Suprapubic skin (tissue), 4 donors: Measurements from ENCODE around the gene RAET1E. TPM values are rescaled to one million over a fixed set of nuclear protein-coding genes. Genes with fewer than 3 reads are reported as not detected.
A peak's percentile ranks its signal among the peaks of the same experiment; 100 is the strongest.

ENCODE experiments used
- DNase-seq, 2 donors: peaks; one replicate each; pipeline ENCODE4 v3.0.0-alpha.2; 2019; ENCODE audit warnings: low spot score in 2 of 2
- H3K27ac ChIP-seq: fragments of 200-600 bp; sonication (generic); one replicate; pipeline ENCODE4 v1.5.1; 2019
- H3K27me3 ChIP-seq: fragments of 200-600 bp; sonication (generic); one replicate; pipeline ENCODE4 v1.5.1; 2019
- H3K36me3 ChIP-seq: fragments of 200-600 bp; sonication (generic); one replicate; pipeline ENCODE4 v1.5.1; 2019
- H3K4me1 ChIP-seq: fragments of 200-600 bp; sonication (generic); one replicate; pipeline ENCODE4 v1.5.1; 2019
- H3K4me3 ChIP-seq: fragments of 200-600 bp; sonication (generic); one replicate; pipeline ENCODE4 v1.5.1; 2019; ENCODE audit warnings: mild to moderate bottlenecking
- H3K9me3 ChIP-seq: fragments of 200-600 bp; sonication (generic); one replicate; pipeline ENCODE4 v1.5.1; 2019
- CTCF ChIP-seq, 2 donors: fragments of 200-600 bp in 1 of 2; fragments of 450-650 bp in 1 of 2; sonication (generic) in 1 of 2; IDR thresholded peaks; one replicate each; pipeline ENCODE4 v1.5.1; 2016 to 2019; ENCODE audit warnings: antibody characterized with exemption in 2 of 2, mild to moderate bottlenecking in 1 of 2, moderate library complexity in 1 of 2
- EP300 ChIP-seq: sonication (generic); formaldehyde crosslinking; IDR thresholded peaks from one replicate; pipeline ENCODE4 v1.6.1; 2017; ENCODE audit warnings: antibody characterized with exemption
- POLR2A ChIP-seq, 2 donors: fragments of 450-650 bp; IDR thresholded peaks; one replicate each; pipeline ENCODE4 v1.6.1; 2017; ENCODE audit warnings: antibody characterized with exemption in 2 of 2, mild to moderate bottlenecking in 2 of 2, moderate library complexity in 2 of 2
- POLR2AphosphoS5 ChIP-seq, 3 donors: sonication (generic); formaldehyde crosslinking; IDR thresholded peaks; one replicate each; pipeline ENCODE4 v1.6.1; 2017; ENCODE audit warnings: antibody characterized with exemption in 3 of 3
- WGBS: methylation state at CpG from one replicate; pipeline ENCODE4 v1.1.5; 2018; 5-methylcytosine and 5-hydroxymethylcytosine counted together
- total RNA-seq, 4 donors: library from RNA; depleted of rRNA; stranded (reverse); fragments of >200 nt; gene quantifications; one replicate each; pipeline ENCODE4 v1.1.0, GENCODE V29; 2016

Gene RAET1E
- total RNA-seq, 4 donors from 2014 or later = 14.4 to 46.8 (median 22.8) TPM

GRCh38 chr6:149899926-149900619 lies 2.2 kb upstream of the RAET1E start:
- Histone ChIP-seq H3K9me3 (no peaks in the 10 kb centered on the region), H3K36me3 (no peaks in the 10 kb centered on the region), H3K27ac (peak overlapping the region; percentile 75), H3K4me3 (no peak overlapping the region), H3K4me1 (peaks cover 58% of the 10 kb centered on the region), H3K27me3 (no peaks in the 10 kb centered on the region)
- TF ChIP-seq POLR2AphosphoS5 (IDR thresholded peaks at IDR 0.05) = no peak
- WGBS = 63% methylated on average over 7 of the region's 7 CpGs
- DNase-seq = peak; percentile 56 to 65

- peak; percentile 45 to 53 for DNase-seq
- Histone ChIP-seq H3K4me3 (no peak overlapping the region), H3K27me3 (no peaks in the 10 kb centered on the region), H3K4me1 (peaks cover 64% of the 10 kb centered on the region), H3K9me3 (no peaks in the 10 kb centered on the region), H3K36me3 (no peaks in the 10 kb centered on the region), H3K27ac (peak overlapping the region; percentile 75)
- 62% methylated on average over 6 of the region's 6 CpGs for WGBS
- TF ChIP-seq EP300 (no peak), POLR2A (IDR thresholded peaks at IDR 0.05) (no peak), CTCF (IDR thresholded peaks at IDR 0.05) (no peak), POLR2AphosphoS5 (IDR thresholded peaks at IDR 0.05) (no peak)
Observed at GRCh38 chr6:149899486-149899885, 1.6 kb upstream of the RAET1E start.

GRCh38 chr6:149898966-149899365 lies 1.1 kb upstream of the RAET1E start:
- 85% methylated on average over 9 of the region's 9 CpGs for WGBS
- peaks cover 64% of the 10 kb centered on the region for H3K4me1 ChIP-seq
- TF ChIP-seq POLR2A (IDR thresholded peaks at IDR 0.05) = no peak
- no peak for TF ChIP-seq POLR2AphosphoS5 (IDR thresholded peaks at IDR 0.05)
- no peak for TF ChIP-seq EP300
- TF ChIP-seq CTCF (IDR thresholded peaks at IDR 0.05) = no peak
- peak overlapping the region; percentile 75 for H3K27ac ChIP-seq
- DNase-seq = peak; percentile 53 to 55
- H3K4me3 ChIP-seq = no peak overlapping the region
- H3K36me3 ChIP-seq = no peaks in the 10 kb centered on the region
- no peaks in the 10 kb centered on the region for H3K27me3 ChIP-seq
- no peaks in the 10 kb centered on the region for H3K9me3 ChIP-seq

DNA sequence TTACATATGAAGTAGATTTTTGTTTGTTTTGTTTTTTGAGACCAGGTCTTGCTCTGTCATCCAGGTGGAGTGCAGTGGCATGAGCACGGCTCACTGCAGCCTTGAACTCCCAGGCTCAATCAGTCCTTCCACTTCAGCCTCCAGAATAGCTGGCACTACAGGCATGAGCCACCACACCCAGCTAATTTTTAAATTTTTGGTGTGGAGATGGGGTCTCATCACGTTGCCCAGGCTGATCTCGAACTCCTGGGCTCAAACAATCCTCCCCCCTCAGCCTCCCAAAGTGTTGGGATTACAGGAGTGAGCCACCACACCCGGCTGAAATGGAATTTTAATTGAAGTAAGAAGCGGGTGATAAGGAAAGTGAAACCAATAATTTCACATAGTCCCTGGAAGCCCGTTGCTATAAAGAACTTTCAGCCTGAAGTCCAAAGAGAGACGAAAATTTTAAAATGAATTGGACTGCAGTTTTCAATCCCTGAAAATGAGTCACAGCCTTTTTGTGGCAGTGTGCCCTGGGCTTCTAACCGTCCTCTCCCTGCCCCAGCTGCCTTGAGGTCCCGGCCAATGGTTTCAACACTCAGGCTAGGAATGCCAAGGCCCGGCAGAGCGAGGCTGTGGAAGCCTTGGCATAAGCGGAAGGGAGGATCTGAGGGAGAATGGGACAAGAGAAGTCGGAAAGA lies 757 bp downstream of the RAET1E start:
- Histone ChIP-seq H3K27ac (peak overlapping the region; percentile 81), H3K4me3 (peak overlapping the region; percentile 28), H3K9me3 (no peaks in the 10 kb centered on the region), H3K36me3 (no peaks in the 10 kb centered on the region), H3K27me3 (no peaks in the 10 kb centered on the region), H3K4me1 (peaks cover 64% of the 10 kb centered on the region)
- DNase-seq = peak; percentile 93 to 95
- WGBS = 16% methylated on average over 13 of the region's 13 CpGs
- TF ChIP-seq EP300 = no peak
- TF ChIP-seq POLR2AphosphoS5 (IDR thresholded peaks at IDR 0.05) = peak in 1 of 3 donors; percentile 58

DNA sequence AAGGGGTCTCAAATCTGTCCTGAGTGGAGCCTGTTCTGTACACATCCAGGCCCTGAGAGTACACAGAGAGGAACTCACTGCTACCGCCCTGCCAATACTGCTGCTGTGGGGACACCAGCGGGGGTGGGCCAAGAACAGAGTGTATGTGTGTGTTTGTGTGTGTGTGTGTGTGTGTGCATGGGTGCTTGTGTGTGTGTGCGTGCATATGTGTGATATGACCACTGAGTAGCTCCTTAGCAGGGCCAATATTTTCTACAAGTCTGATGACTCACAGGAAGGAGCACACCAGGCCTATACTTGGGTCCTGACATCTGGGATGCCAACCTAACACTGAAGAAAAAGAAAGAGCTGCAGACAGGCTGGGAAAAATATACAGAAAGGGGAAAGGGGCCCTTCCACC lies 1.4 kb downstream of the RAET1E start:
- WGBS = 73% methylated on average over 3 of the region's 3 CpGs
- no peaks in the 10 kb centered on the region for H3K36me3 ChIP-seq
- H3K4me3 ChIP-seq = peak overlapping the region; percentile 28
- TF ChIP-seq POLR2A (IDR thresholded peaks at IDR 0.05) = no peak
- TF ChIP-seq CTCF (IDR thresholded peaks at IDR 0.05) = no peak
- TF ChIP-seq EP300 = no peak
- no peak for TF ChIP-seq POLR2AphosphoS5 (IDR thresholded peaks at IDR 0.05)
- H3K27me3 ChIP-seq = no peaks in the 10 kb centered on the region
- peaks cover 64% of the 10 kb centered on the region for H3K4me1 ChIP-seq
- peak; percentile 52 to 57 for DNase-seq
- no peaks in the 10 kb centered on the region for H3K9me3 ChIP-seq
- H3K27ac ChIP-seq = peak overlapping the region; percentile 81

- H3K4me1 ChIP-seq = peaks cover 62% of the 10 kb centered on the region
- no peak overlapping the region for H3K4me3 ChIP-seq
- no peaks in the 10 kb centered on the region for H3K9me3 ChIP-seq
- DNase-seq = peak; percentile 69 to 70
- TF ChIP-seq POLR2AphosphoS5 (IDR thresholded peaks at IDR 0.05) (no peak), EP300 (no peak), CTCF (IDR thresholded peaks at IDR 0.05) (no peak), POLR2A (IDR thresholded peaks at IDR 0.05) (no peak)
- 30% methylated on average over 5 of the region's 5 CpGs for WGBS
- H3K27me3 ChIP-seq = no peaks in the 10 kb centered on the region
- H3K27ac ChIP-seq = peak overlapping the region; percentile 81
- no peaks in the 10 kb centered on the region for H3K36me3 ChIP-seq
Observed at GRCh38 chr6:149895833-149896271, 2.1 kb downstream of the RAET1E start.
